ENCODE data around the gene FMO5.
"Not testable (repeated sequence)": the region's sequence is repeated elsewhere in the genome, so short reads cannot be mapped to it uniquely, and the experiment has no call there.

FMO5 gene

GRCh38 chr1:147240131-147240721 lies 15.1 kb upstream of the FMO5 start:
- not testable (repeated sequence) for DNase-seq (ENCODE audit: low read depth in 3 of 3)

GRCh38 chr1:147238925-147239820 lies 14.0 kb upstream of the FMO5 start:
- DNase-seq (ENCODE audit: low read depth in 3 of 3): no peak

- no peak for DNase-seq (ENCODE audit: low read depth in 3 of 3)
These were observed 13.1 kb upstream of the FMO5 start for GRCh38 chr1:147238053-147238902.

GRCh38 chr1:147236959-147237791 lies 12.0 kb upstream of the FMO5 start:
- DNase-seq (ENCODE audit: low read depth in 3 of 3): no peak

- no peak for DNase-seq (ENCODE audit: low read depth in 3 of 3)
These were observed 11.3 kb upstream of the FMO5 start for GRCh38 chr1:147236448-147236847.

GRCh38 chr1:147235822-147236221 lies 10.7 kb upstream of the FMO5 start:
- DNase-seq (ENCODE audit: low read depth in 3 of 3): no peak

- not testable (repeated sequence) for DNase-seq (ENCODE audit: low read depth in 3 of 3)
These were observed 8.8 kb upstream of the FMO5 start for GRCh38 chr1:147233903-147234302.

GRCh38 chr1:147231032-147231431 lies 5.9 kb upstream of the FMO5 start:
- DNase-seq (ENCODE audit: low read depth in 3 of 3): not testable (repeated sequence)

GRCh38 chr1:147223740-147224615 lies 1.2 kb downstream of the FMO5 start:
- no peak for DNase-seq (ENCODE audit: low read depth in 3 of 3)

GRCh38 chr1:147218606-147219005 lies 6.5 kb downstream of the FMO5 start:
- DNase-seq (ENCODE audit: low read depth in 3 of 3): no peak

GRCh38 chr1:147217141-147217540 lies 8.0 kb downstream of the FMO5 start:
- DNase-seq (ENCODE audit: low read depth in 3 of 3): no peak

GRCh38 chr1:147216124-147216523 lies 9.0 kb downstream of the FMO5 start:
- no peak for DNase-seq (ENCODE audit: low read depth in 3 of 3)

- DNase-seq (ENCODE audit: low read depth in 3 of 3): no peak
These were observed 9.6 kb downstream of the FMO5 start for GRCh38 chr1:147215540-147215916.

GRCh38 chr1:147214842-147215539 lies 10.1 kb downstream of the FMO5 start:
- DNase-seq (ENCODE audit: low read depth in 3 of 3): no peak

GRCh38 chr1:147214325-147214724 lies 10.8 kb downstream of the FMO5 start:
- no peak for DNase-seq (ENCODE audit: low read depth in 3 of 3)

GRCh38 chr1:147213271-147213670 lies 11.9 kb downstream of the FMO5 start:
- no peak for DNase-seq (ENCODE audit: low read depth in 3 of 3)

GRCh38 chr1:147211577-147211976 lies 13.6 kb downstream of the FMO5 start:
- DNase-seq (ENCODE audit: low read depth in 3 of 3): no peak

- DNase-seq (ENCODE audit: low read depth in 3 of 3): no peak
These were observed 14.2 kb downstream of the FMO5 start for GRCh38 chr1:147210987-147211386.

Data from stimulated activated CD4-positive, alpha-beta T cell treated with anti-CD3 and anti-CD28 coated beads, TNF-alpha, amount 100 ng/mL, for 48 hours (primary cell).